ENCODE data around the gene SF3B3. TPM values are rescaled to one million over a fixed set of nuclear protein-coding genes. Genes with fewer than 3 reads are reported as not detected.

SF3B3 gene
- total RNA-seq, 2 experiments from 2014 or later, result 195 to 441 TPM

DNA sequence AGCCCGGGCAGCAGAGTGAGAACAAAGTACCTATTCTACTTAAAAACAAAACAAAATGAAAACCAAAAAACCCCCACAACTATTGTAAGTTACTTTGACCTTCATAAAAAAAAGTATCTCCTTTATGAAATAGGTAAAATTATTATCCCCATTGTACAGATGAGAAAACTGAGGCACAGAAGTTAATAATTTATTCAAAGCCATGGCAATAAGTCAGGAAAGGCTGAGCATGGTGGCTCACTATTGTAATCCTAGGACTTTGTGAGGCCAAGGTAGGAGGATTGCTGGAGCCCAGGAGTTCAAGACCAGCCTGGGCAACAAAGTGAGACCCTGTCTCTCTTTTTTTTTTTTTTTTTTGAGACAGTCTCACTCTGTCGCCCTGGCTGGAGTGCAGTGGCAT, 38.7 kb upstream of the SF3B3 start:
- Histone ChIP-seq H3K79me2 (ENCODE audit: insufficient read depth, low read depth, low read length) (no peaks in the 10 kb centered on the region), H3K36me3 (ENCODE audit: insufficient read depth, low read length) (peaks cover 58% of the 10 kb centered on the region), H3K4me1 (ENCODE audit: insufficient read depth, low read length, poor library complexity, severe bottlenecking) (peaks cover 16% of the 10 kb centered on the region), H3K4me3 (ENCODE audit: low read depth, low read length, poor library complexity, severe bottlenecking) (no peak overlapping the region), H4K20me1 (ENCODE audit: insufficient read depth, low read length) (no peaks in the 10 kb centered on the region), H3K9me2 (ENCODE audit: insufficient read depth, low read length) (no peaks in the 10 kb centered on the region), H2AFZ (ENCODE audit: low read length) (no peak overlapping the region), H3K27ac (ENCODE audit: low read depth, low read length, poor library complexity, severe bottlenecking) (no peak overlapping the region), H3K4me2 (ENCODE audit: low read length) (no peak overlapping the region), H3K9me3 (ENCODE audit: low read length) (no peaks in the 10 kb centered on the region)
- intact Hi-C loops (cut with micrococcal nuclease; ENCODE audit: unreplicated experiment), result no loop called here
- BruUV-seq (replicated peaks), result no TSS peak
- no peak for TF ChIP-seq EZH2phosphoT487 (IDR thresholded peaks at IDR 0.05; ENCODE audit: borderline replicate concordance, low read depth, low read length)
- TF ChIP-seq, protein P1, sequence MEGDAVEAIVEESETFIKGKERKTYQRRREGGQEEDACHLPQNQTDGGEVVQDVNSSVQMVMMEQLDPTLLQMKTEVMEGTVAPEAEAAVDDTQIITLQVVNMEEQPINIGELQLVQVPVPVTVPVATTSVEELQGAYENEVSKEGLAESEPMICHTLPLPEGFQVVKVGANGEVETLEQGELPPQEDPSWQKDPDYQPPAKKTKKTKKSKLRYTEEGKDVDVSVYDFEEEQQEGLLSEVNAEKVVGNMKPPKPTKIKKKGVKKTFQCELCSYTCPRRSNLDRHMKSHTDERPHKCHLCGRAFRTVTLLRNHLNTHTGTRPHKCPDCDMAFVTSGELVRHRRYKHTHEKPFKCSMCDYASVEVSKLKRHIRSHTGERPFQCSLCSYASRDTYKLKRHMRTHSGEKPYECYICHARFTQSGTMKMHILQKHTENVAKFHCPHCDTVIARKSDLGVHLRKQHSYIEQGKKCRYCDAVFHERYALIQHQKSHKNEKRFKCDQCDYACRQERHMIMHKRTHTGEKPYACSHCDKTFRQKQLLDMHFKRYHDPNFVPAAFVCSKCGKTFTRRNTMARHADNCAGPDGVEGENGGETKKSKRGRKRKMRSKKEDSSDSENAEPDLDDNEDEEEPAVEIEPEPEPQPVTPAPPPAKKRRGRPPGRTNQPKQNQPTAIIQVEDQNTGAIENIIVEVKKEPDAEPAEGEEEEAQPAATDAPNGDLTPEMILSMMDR (conservative IDR thresholded peaks at IDR 0.05; ENCODE audit: low read length), result no peak
- POLR2A ChIA-PET, result interaction anchor here (0.5 to 1.6 kb wide), 4 partner anchors 8 to 452 kb away, joined by 4 read pairs; partner anchors contain the start of gene DDX19A
- no peak for DNase-seq (ENCODE audit: low spot score)
- CTCF ChIA-PET (ENCODE audit: unreplicated experiment), result no interaction called here

DNA sequence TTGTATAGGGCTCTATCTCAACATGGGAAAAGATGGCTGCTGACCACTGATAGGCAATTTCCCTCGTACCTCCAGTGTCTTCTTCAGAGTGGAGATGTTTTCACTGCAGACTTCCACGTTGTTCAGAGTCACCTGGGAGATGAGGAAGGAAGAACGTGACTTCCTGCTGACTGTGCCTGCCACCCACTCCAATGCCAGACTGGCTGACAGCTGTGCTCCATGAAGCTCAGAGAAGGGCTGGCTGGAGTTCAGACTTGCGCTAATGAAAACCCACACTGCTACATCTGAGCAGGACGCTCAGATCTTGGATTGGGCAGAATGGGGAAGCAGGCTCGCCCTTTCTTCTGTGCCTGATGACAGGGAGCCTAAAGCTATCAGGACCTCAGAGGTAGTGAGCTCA, 33.4 kb upstream of the SF3B3 start:
- TF ChIP-seq, protein P1 (conservative IDR thresholded peaks at IDR 0.05; ENCODE audit: low read length), result no peak
- no peak for TF ChIP-seq EZH2phosphoT487 (IDR thresholded peaks at IDR 0.05; ENCODE audit: borderline replicate concordance, low read depth, low read length)
- no peaks in the 10 kb centered on the region for H3K9me3 ChIP-seq (ENCODE audit: low read length)
- H3K27ac ChIP-seq (ENCODE audit: low read depth, low read length, poor library complexity, severe bottlenecking), result no peak overlapping the region
- ChIA-PET POLR2A (interaction anchor here (0.5 to 1.2 kb wide), 3 partner anchors 39 to 1270 kb away, joined by 3 to 7 read pairs (median 4); no protein-coding TSS in a partner anchor), CTCF (ENCODE audit: unreplicated experiment) (no interaction called here)
- no peaks in the 10 kb centered on the region for H3K9me2 ChIP-seq (ENCODE audit: insufficient read depth, low read length)
- no TSS peak for BruUV-seq (replicated peaks)
- intact Hi-C loops (cut with micrococcal nuclease; ENCODE audit: unreplicated experiment), result no loop called here
- H3K4me1 ChIP-seq (ENCODE audit: insufficient read depth, low read length, poor library complexity, severe bottlenecking), result peaks cover 22% of the 10 kb centered on the region
- no peak overlapping the region for H3K4me3 ChIP-seq (ENCODE audit: low read depth, low read length, poor library complexity, severe bottlenecking)
- no peak overlapping the region for H3K4me2 ChIP-seq (ENCODE audit: low read length)
- no peaks in the 10 kb centered on the region for H3K79me2 ChIP-seq (ENCODE audit: insufficient read depth, low read depth, low read length)
- DNase-seq (ENCODE audit: low spot score), result no peak
- no peaks in the 10 kb centered on the region for H4K20me1 ChIP-seq (ENCODE audit: insufficient read depth, low read length)
- H3K36me3 ChIP-seq (ENCODE audit: insufficient read depth, low read length), result peaks cover 51% of the 10 kb centered on the region
- H2AFZ ChIP-seq (ENCODE audit: low read length), result no peak overlapping the region

DNA sequence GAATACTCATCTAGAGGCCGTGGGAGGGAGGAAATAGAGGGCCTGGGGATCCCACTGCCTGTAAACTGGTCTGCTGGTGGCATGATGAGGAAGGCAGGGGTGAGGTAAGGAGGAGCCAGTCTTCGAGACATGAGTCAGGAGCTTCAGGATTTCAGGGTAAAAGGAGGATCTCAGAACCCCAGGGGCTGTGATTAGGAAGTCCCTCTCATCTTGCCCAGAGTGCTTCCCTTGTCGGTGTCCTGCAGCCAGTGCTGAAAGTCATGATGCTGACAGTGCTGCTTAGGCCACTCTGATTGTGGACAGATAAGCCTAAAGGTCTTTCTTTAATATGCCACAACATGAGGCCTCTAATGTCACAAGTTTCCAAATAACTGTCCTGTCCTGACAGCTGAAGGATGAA, 29.8 kb upstream of the SF3B3 start:
- Histone ChIP-seq H3K4me1 (ENCODE audit: insufficient read depth, low read length, poor library complexity, severe bottlenecking) (peaks cover 22% of the 10 kb centered on the region), H4K20me1 (ENCODE audit: insufficient read depth, low read length) (no peaks in the 10 kb centered on the region), H3K79me2 (ENCODE audit: insufficient read depth, low read depth, low read length) (no peaks in the 10 kb centered on the region), H3K27ac (ENCODE audit: low read depth, low read length, poor library complexity, severe bottlenecking) (peak overlapping the region; percentile 38), H3K9me3 (ENCODE audit: low read length) (no peaks in the 10 kb centered on the region), H3K9me2 (ENCODE audit: insufficient read depth, low read length) (no peaks in the 10 kb centered on the region), H3K36me3 (ENCODE audit: insufficient read depth, low read length) (peaks cover 70% of the 10 kb centered on the region), H3K4me3 (ENCODE audit: low read depth, low read length, poor library complexity, severe bottlenecking) (no peak overlapping the region), H2AFZ (ENCODE audit: low read length) (no peak overlapping the region), H3K4me2 (ENCODE audit: low read length) (peak overlapping the region; percentile 37; the same call in 1 of the 2 replicates)
- no TSS peak for BruUV-seq (replicated peaks)
- DNase-seq (ENCODE audit: low spot score), result no peak
- ChIA-PET CTCF (ENCODE audit: unreplicated experiment) (no interaction called here), POLR2A (interaction anchor here (0.9 to 1.7 kb wide), 2 partner anchors 10 to 12 kb away, joined by 4 to 6 read pairs; no protein-coding TSS in a partner anchor)
- TF ChIP-seq, protein P1 (conservative IDR thresholded peaks at IDR 0.05; ENCODE audit: low read length), result no peak
- TF ChIP-seq EZH2phosphoT487 (IDR thresholded peaks at IDR 0.05; ENCODE audit: borderline replicate concordance, low read depth, low read length), result no peak
- intact Hi-C loops (cut with micrococcal nuclease; ENCODE audit: unreplicated experiment), result no loop called here

Measured in OCI-LY7 (cell line).